Measurements from ENCODE around the gene PPP4R4.

GRCh38 chr14:94162466-94162865 lies 11.7 kb upstream of the PPP4R4 start:
- TF ChIP-seq CTCF (IDR thresholded peaks at IDR 0.05; ENCODE audit: low read depth, low read length) (no peak), EZH2phosphoT487 (IDR thresholded peaks at IDR 0.05; ENCODE audit: low read depth) (no peak)

All from OCI-LY3 (cell line).